ENCODE data around the gene ZBTB9. TPM values are rescaled to one million over a fixed set of nuclear protein-coding genes. Genes with fewer than 3 reads are reported as not detected.
A peak's percentile ranks its signal among the peaks of the same experiment; 100 is the strongest.

ZBTB9 gene
- polyA plus RNA-seq, 1 experiment: 5.8 TPM

GRCh38 chr6:33453393-33454008 lies 875 bp upstream of the ZBTB9 start:
- POLR2A ChIA-PET: interaction anchor here (0.6 to 1.6 kb wide), 5 partner anchors 13 to 126 kb away, joined by 3 to 6 read pairs (median 5); partner anchors contain the start of genes BAK1 and CUTA
- Histone ChIP-seq H3K27me3 (ENCODE audit: control insufficient read depth, insufficient read depth, low read length) (no peaks in the 10 kb centered on the region), H3K27ac (ENCODE audit: low read depth, low read length) (no peak overlapping the region), H3K9me3 (ENCODE audit: control insufficient read depth, insufficient read depth, low read length) (no peaks in the 10 kb centered on the region), H3K4me3 (ENCODE audit: low read depth, low read length) (peak overlapping the region; percentile 91)
- TF ChIP-seq CTCF (IDR thresholded peaks at IDR 0.05; ENCODE audit: low read depth, low read length): no peak
- DNase-seq (ENCODE audit: low read depth, low spot score): no peak
- CTCF ChIA-PET: interaction anchor here (1.4 to 1.7 kb wide), 2 partner anchors 63 to 69 kb away, joined by 6 read pairs; no protein-coding TSS in a partner anchor

GRCh38 chr6:33455051-33455450 lies 675 bp downstream of the ZBTB9 start:
- TF ChIP-seq CTCF (IDR thresholded peaks at IDR 0.05; ENCODE audit: low read depth, low read length): no peak
- H3K4me3 ChIP-seq (ENCODE audit: low read depth, low read length): peak overlapping the region; percentile 91
- H3K27ac ChIP-seq (ENCODE audit: low read depth, low read length): no peak overlapping the region
- no peaks in the 10 kb centered on the region for H3K9me3 ChIP-seq (ENCODE audit: control insufficient read depth, insufficient read depth, low read length)
- DNase-seq (ENCODE audit: low read depth, low spot score): no peak
- CTCF ChIA-PET: interaction anchor here (1.4 to 1.7 kb wide), 2 partner anchors 65 to 70 kb away, joined by 6 read pairs; no protein-coding TSS in a partner anchor
- POLR2A ChIA-PET: interaction anchor here (1.1 to 1.2 kb wide), 2 partner anchors 37 to 316 kb away, joined by 3 to 6 read pairs; partner anchors contain the start of gene CUTA
- no peaks in the 10 kb centered on the region for H3K27me3 ChIP-seq (ENCODE audit: control insufficient read depth, insufficient read depth, low read length)

DNA sequence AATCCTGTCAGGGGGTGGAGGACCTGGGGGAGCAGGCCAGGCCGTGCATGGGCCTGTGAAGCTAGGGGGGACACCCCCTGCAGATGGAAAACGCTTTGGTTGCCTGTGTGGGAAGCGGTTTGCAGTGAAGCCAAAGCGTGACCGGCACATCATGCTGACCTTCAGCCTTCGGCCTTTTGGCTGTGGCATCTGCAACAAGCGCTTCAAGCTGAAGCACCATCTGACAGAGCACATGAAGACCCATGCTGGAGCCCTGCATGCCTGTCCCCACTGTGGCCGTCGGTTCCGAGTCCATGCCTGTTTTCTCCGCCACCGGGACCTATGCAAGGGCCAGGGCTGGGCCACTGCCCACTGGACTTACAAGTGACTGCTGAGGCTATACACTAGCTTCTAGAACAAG lies 1.8 kb downstream of the ZBTB9 start:
- CTCF ChIA-PET: interaction anchor here (0.6 kb wide), 1 partner anchor 255 kb away, joined by 3 read pairs; the partner anchor contains the start of gene UQCC2
- DNase-seq (ENCODE audit: low read depth, low spot score): no peak
- no peaks in the 10 kb centered on the region for H3K9me3 ChIP-seq (ENCODE audit: control insufficient read depth, insufficient read depth, low read length)
- no peak overlapping the region for H3K27ac ChIP-seq (ENCODE audit: low read depth, low read length)
- no peaks in the 10 kb centered on the region for H3K27me3 ChIP-seq (ENCODE audit: control insufficient read depth, insufficient read depth, low read length)
- no peak for TF ChIP-seq CTCF (IDR thresholded peaks at IDR 0.05; ENCODE audit: low read depth, low read length)
- POLR2A ChIA-PET: interaction anchor here (0.6 kb wide), 1 partner anchor 256 kb away, joined by 5 read pairs; no protein-coding TSS in a partner anchor
- H3K4me3 ChIP-seq (ENCODE audit: low read depth, low read length): no peak overlapping the region

- Histone ChIP-seq H3K27me3 (ENCODE audit: control insufficient read depth, insufficient read depth, low read length) (peaks cover 5% of the 10 kb centered on the region), H3K27ac (ENCODE audit: low read depth, low read length) (no peak overlapping the region), H3K4me3 (ENCODE audit: low read depth, low read length) (no peak overlapping the region), H3K9me3 (ENCODE audit: control insufficient read depth, insufficient read depth, low read length) (no peaks in the 10 kb centered on the region)
- ChIA-PET POLR2A (no interaction called here), CTCF (interaction anchor here (0.7 kb wide), 1 partner anchor 9 kb away, joined by 3 read pairs; no protein-coding TSS in a partner anchor)
- no peak for DNase-seq (ENCODE audit: low read depth, low spot score)
- no peak for TF ChIP-seq CTCF (IDR thresholded peaks at IDR 0.05; ENCODE audit: low read depth, low read length)
Observed at GRCh38 chr6:33458676-33459075, 4.3 kb downstream of the ZBTB9 start.

- no peak for DNase-seq (ENCODE audit: low read depth, low spot score)
- no peak for TF ChIP-seq CTCF (IDR thresholded peaks at IDR 0.05; ENCODE audit: low read depth, low read length)
- ChIA-PET CTCF (interaction anchor here (0.7 kb wide), 1 partner anchor 9 kb away, joined by 3 read pairs; no protein-coding TSS in a partner anchor), POLR2A (no interaction called here)
- Histone ChIP-seq H3K27me3 (ENCODE audit: control insufficient read depth, insufficient read depth, low read length) (peaks cover 5% of the 10 kb centered on the region), H3K9me3 (ENCODE audit: control insufficient read depth, insufficient read depth, low read length) (no peaks in the 10 kb centered on the region), H3K27ac (ENCODE audit: low read depth, low read length) (no peak overlapping the region), H3K4me3 (ENCODE audit: low read depth, low read length) (no peak overlapping the region)
Observed at GRCh38 chr6:33459226-33459625, 4.8 kb downstream of the ZBTB9 start.

Measured in AG04450 (cell line).